AG08395 (cell line): ENCODE results near the gene RNF14.
"Not testable (repeated sequence)": the region's sequence is repeated elsewhere in the genome, so short reads cannot be mapped to it uniquely, and the experiment has no call there.

Experiments used
- DNase-seq: peaks from one replicate; pipeline ENCODE4 v3.0.0; 2012; ENCODE audit warnings: mixed read lengths, low spot score

Gene RNF14

DNA sequence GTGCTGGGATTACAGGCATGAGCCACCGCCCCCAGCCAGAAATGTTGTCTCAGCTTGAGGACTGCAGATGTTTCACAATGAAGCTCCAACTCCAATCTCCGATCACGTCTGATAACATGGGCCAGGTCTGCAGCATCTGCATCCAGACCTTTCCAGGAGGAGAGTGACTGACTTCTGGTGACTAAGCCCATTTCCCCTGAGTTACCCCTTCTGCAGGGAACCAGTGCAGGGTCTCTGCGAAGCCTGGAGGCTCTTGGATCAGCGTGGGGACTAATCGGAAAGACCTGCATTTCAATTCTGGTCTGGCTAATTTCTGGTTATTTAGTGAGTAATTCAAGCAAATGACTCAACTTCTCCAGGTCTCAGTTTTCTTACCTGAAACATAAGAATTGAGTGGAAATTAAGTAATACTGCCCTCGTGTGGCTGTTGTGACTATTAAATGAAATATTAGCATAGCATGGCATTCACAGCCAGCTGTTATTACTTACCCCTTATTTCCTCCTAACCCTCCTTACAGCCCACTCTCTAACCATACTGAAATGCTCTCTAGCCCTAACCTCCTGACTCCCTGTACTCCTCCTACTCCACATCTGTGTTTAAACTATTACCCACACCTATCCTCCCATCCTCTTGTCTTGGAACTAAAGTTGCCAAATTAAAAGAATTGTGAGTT, 46.1 kb downstream of the RNF14 start:
- DNase-seq, result peak; percentile 36

DNA sequence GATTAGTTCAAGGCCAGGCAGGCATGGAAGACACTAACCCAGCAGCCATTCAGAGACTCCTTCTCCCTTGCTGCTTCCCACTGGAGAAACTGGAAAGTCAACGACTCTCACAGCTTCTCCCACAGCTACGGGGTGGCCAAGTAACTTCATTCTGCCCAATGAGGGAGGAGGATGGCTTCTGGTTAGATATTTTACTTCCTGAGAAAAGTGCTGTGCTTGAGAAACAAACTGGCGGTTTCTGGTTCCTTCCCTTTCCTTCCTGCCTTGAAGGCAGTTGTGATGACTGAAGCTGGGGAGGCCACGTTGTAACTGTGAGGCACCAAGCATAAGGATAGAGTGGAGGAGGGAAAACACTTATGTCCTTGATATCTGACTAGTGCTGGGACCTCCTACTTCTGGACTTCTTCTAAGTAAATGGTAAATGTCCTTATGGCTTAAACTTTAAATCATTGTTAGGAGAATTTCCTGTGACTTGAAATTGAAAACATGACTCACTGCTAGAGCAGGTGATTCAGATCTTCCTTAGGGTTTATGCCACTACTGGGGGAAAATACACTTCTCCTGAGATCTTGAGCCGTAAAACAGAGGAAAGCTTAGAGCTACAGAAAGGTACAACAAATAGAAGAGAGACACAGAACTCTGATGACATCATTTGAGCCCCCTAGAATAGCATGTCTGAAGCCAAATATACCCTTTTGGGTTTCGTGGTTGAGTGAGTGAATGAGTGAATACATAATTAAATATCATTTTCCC, 47.1 kb downstream of the RNF14 start:
- no peak for DNase-seq

DNA sequence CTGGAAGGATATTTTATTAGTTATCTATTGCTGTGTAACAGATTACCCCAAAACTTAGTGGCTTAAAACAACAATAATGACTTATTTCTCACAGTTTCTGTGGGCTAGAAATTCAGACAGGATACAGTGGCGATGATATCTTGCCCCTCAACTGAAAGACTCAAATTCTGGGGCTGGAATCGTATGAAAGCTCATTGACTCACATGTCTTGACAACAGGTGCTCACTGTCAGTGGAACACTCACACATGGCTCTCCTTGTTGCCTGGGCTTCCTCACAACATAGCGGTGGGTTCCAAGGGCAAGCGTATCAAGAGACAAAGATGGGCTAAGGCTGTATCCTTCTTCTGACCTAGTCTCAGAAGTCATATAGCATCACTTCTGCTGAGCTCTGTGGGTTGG, 47.7 kb downstream of the RNF14 start:
- DNase-seq, result no peak

DNA sequence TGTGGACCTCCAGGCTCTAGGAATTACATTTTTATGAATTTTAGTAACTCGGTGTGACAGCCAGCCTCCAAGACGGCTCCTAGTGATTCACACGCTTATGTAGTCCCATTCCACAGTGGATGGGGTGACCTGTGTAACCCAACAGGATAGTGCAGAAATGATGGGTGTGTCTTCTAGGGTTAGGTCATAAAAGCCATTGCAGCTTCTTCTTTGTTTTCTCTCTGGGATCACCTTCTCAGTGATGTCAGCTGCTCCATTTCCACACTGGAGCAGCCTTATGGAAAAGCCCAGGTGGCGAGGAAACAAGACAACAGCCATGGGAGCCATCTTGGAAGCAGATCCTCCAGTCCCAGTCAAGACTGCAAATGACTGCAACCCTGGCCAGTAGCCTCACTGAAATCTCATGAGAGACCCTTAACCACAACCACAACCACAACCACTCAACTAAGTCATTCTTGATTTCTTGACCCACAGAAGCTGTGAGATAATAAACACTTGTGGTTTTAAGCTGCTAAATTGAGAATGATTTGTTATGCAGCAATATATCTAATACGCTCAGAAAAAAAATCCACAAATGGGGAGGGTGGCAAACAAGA, 49.0 kb downstream of the RNF14 start:
- DNase-seq, result no peak

DNA sequence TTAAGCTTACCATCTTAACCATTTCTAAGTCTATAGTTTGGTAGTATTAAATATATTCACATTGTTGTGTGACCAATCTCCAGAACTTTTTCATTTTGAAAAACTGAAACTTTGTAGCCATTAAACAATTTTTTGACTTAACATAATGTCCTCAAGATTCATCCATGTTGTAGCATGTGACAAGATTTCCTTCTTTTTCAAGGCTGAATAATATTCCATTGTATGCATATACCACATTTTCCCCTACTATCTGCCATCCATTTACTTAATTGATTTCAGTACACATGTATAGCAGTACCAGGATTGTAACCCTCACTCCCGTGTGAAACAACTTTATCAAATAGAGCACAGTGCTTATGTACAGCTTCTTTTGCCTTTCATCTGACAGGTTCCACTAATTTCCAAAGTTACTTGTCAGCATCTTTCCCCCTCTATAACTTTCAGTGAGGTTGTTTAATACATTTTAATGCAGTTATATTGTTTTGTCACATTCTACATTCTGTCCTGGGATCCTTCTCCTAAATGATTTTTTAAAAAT, 51.3 kb downstream of the RNF14 start:
- DNase-seq, result no peak

DNA sequence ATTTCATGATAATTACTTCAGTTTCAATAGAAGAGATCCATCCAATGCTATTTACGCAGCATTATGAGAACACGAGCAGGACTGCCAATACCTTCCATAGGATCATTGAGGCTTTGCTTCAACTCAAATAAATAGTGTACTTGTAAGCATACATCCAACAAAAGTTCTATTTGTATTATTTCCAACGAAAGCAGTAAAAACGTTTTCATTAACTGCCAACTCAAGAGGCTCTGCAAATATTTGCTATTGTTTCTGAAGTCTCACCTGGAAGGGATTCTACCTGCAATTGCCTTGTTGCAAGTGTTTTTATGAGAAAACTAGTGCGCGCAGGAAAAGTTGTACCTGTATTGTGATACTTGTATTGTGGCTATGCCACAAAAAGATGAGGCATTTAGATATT, 54.9 kb downstream of the RNF14 start:
- no peak for DNase-seq

DNA sequence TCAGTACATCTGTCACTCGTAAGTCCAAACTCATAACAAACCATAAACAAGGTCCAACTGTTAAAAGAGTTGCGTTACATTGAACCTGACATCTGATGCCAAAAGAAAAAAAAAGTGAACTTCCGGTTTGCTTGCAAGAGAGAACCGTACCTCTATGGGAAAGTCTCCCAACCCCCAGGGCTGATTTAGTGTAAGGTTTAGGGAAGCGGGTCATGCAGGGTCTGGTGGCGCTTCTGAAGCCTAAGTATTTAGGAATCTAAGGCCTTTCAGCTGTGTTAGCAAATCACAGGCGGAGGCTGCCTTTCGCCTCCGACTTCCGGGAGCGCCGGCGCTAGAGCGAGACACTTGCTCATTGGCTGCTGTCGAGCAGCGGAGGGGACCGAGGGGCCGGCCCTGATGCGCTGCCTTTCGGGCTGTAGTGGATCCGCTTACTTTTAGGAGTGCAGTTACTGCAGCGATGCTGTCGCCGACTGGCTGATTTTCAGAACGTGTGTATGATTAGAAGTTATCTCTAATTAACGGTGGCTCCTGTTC, 55.9 kb downstream of the RNF14 start:
- peak; percentile 96 for DNase-seq

DNA sequence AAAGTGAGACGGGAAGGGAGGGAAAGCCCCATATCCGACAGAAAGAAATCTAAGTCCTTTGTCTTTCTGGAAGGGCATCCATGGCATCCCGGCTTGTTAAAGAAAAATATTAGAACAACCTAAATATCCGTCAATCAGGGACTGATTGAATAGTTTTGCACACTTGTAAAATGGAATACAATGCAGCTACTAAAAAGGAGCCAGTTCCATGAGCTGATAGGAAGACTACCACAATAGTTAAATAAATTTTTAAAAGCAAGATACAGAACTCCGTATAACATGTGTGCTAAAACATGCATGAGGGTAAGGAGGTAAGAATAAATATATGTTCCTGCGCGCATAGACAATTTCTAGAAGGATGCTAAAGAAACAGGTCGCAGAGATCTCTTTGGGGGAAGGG, 56.7 kb downstream of the RNF14 start:
- DNase-seq, result no peak

DNA sequence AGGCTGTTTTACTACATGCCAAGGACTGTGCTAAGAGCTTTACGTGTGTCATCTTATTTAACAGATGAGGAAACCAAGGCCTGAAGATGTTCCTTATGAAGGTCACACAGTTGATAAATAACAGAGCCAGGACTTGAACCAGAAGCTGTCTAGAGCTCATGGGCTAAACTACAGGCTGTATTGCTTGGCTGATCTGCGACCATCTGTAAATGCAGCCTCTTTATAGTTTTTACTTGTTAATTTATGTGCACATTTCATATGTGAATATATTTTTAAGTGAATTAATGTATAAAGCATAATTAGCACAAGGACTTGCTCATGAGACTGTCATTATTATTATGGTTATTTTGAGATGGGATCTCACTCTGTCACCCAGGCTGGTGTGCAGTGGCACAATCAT, 63.2 kb downstream of the RNF14 start:
- no peak for DNase-seq

DNA sequence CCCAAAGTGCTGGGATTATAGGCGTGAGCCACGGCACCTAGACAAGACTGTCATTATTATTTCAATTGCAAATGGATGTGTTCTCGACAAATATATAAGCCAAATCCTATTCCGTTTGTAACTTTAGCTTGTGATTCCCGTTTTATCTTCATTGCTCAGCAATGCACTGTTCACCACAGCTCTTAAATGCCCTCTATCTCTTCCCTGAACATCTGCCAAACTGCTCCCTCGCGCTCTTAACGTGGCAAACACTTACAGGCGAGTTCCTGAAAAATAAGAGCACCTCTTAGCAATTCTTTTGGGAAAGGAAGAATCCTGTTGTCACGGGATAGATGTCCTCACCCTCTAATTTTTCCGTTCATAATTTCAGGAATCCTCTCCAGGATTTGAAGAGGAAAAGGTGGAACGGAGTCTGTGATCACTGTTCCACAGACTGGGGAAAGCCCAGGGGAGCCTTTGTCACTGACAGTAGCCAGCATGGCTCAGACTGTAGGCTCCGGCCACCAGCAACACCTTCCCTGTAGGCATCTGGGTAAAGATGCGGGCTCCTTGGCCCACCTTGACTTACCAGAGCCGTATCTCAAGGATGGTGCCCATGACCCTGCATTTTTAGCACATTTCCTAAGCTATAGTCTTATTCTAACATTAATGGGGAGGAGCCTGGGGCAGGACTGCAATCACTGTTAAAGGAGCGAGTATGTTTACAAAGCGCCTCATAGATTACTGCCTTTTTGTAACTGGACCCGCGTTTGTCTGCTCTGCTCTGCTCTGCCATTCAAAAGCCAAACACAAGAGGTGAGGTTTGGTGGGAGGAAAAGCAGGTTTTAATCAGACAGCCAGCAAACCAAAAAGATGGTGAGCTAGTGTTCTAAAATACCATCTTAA, 64.1 kb downstream of the RNF14 start:
- no peak for DNase-seq

DNA sequence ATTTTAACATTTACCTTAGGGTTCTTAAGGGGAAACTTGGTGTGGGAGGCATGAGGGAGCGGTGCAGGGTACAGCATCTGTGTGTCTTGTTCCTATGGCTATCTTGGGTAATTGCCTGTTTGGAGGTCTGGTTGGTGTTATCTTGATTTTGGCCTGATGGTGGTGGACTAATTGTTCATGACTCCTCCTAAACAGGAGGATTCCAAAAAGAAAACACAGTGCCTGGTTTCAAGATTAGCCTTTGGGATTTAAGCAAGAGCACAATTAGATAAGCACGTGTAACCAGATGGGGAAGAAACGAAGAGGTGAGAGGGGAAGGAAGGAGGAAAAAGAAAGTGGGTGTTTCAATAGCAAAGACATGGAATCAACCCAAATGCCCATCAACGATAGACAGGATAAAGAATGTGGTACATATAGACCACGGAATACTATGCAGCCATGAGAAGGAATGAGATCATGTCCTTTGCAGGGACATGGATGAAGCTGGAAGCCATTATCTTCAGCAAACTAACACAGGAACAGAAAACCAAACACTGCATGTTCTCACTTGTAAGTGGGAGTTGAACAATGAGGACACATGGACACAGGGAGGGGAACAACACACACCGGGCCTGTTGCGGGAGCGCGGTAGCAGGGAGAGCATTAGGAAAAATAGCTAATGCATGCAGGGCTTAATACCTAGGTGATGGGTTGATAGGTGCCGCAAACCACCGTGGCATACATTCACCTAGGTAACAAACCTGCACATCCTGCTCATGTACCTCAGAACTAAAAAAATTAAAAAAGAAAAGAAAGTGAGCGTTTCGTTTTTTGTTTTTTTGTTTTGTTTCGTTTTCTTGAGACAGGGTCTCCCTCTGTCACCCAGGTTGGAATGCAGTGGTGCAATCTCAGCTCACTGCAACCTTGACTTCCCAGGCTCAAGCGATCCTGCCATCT, 65.0 kb downstream of the RNF14 start:
- not testable (repeated sequence) for DNase-seq

DNA sequence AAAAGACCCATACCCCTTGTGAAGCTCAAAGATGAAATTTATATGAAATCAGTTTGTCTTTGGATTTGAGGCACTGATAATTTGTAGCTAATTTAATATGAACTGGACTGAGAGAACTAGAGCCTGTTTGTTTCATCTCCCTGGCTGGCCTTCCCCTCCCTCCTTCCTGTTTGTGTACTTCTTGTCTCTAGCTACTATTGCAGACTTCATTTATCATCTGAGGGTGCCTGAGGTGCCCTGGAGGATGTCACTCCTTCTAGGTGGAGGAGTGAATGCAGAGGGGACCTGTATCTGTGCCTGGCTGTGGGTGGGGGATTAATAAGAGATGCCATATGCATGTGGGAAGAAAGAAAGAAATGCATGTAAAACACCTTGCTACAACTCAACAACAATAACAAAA, 66.1 kb downstream of the RNF14 start:
- DNase-seq, result no peak

DNA sequence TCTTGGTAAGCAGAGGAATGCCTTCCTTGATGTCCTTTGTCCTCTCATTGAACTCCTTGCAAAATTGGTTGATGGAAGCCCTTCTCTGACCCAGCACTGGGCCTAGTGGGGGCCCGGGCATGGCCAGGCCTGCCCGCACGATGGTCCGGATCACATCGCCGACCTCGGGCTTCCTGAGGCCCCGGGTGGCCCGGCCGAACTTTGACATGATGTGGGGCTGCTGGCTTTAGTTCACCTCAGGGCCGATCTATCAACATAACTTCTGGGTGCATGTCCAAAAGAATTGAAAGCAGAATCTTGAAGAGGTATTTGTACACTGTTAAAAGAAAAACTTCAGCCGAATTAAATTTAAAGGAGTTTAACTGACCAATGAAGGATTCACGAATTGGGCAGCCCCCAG, 68.0 kb downstream of the RNF14 start:
- DNase-seq, result no peak

DNA sequence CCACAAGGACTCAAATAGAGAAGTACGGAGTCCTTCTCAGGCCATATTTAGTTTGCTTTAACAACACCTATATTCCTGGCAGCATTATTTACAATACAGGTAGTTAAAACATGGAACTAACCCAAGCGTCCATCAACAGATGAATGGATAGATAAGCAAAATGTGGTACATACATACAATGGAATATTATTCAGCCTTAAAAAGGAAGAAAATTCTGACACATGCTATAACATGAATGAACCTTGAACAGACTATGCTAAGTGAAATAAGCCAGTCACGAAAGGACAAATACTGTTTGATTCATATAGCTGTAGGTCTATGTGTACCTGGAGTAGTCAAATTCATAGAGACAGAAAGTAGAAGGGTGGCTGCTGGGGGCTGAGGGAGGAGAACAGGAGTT, 68.7 kb downstream of the RNF14 start:
- DNase-seq, result not testable (repeated sequence)

DNA sequence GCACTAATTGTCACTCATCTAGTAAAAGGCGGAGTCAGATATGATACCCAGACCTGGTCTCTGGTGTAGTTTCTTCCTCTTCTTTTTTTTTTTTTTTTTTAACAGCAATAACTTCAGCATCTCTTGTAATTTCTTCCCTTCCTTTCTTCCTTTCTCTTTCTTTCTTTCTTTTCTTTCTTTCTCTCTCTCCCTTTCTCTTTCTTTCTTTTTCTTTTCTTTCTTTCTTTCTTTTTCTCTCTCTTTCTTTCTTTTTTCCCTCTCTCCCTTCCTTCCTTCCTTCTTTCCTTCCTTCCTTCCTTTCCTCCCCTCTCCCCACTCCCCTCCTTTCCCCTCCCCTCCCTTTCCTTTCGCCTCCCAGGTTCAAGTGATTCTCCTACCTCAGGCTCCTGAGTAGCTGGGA, 69.8 kb downstream of the RNF14 start:
- DNase-seq, result no peak
